Endothelial cell (in vitro differentiated cells): Measurements from ENCODE around the gene LAMTOR3. TPM values are rescaled to one million over a fixed set of nuclear protein-coding genes. Genes with fewer than 3 reads are reported as not detected.

ENCODE experiments used
- DNase-seq: peaks from one replicate; pipeline ENCODE4 v3.0.0; 2021; ENCODE audit warnings: low spot score
- H3K27ac Mint-ChIP-seq: one replicate; pipeline ENCODE4 v1.8.0; 2021; ENCODE audit warnings: mixed read lengths, inconsistent platforms; ENCODE audit not compliant: unreplicated experiment
- H3K27me3 Mint-ChIP-seq: one replicate; pipeline ENCODE4 v1.8.0; 2021; ENCODE audit warnings: mild to moderate bottlenecking, moderate library complexity, mixed read lengths, inconsistent platforms; ENCODE audit not compliant: unreplicated experiment
- H3K36me3 Mint-ChIP-seq: one replicate; pipeline ENCODE4 v1.8.0; 2021; ENCODE audit warnings: mild to moderate bottlenecking, low read depth, mixed read lengths, inconsistent platforms; ENCODE audit not compliant: unreplicated experiment
- H3K4me1 Mint-ChIP-seq: one replicate; pipeline ENCODE4 v1.8.0; 2021; ENCODE audit warnings: mild to moderate bottlenecking, mixed read lengths, inconsistent platforms; ENCODE audit not compliant: unreplicated experiment
- H3K4me3 Mint-ChIP-seq: one replicate; pipeline ENCODE4 v1.8.0; 2021; ENCODE audit warnings: mild to moderate bottlenecking, mixed read lengths, inconsistent platforms; ENCODE audit not compliant: unreplicated experiment
- H3K9me3 Mint-ChIP-seq: one replicate; pipeline ENCODE4 v1.8.0; 2021; ENCODE audit warnings: mixed read lengths, inconsistent platforms; ENCODE audit not compliant: unreplicated experiment
- CTCF ChIP-seq: fragments of 200-600 bp; sonication (generic); IDR thresholded peaks from one replicate; pipeline ENCODE4 v1.5.0; 2021; ENCODE audit warnings: antibody characterized with exemption; ENCODE audit not compliant: unreplicated experiment
- total RNA-seq: library from RNA; stranded (reverse); fragmentation: NEBNext Ultra II Directional; extraction: Animal tissue kit (Norgen Biotek cat#: 25700); gene quantifications from one replicate; pipeline ENCODE4 v1.2.1, GENCODE V29; 2021; ENCODE audit not compliant: unreplicated experiment

LAMTOR3 gene
- total RNA-seq, 1 donor from 2014 or later: 41.8 TPM

- no peaks in the 10 kb centered on the region for H3K27me3 Mint-ChIP-seq
- no peak for TF ChIP-seq CTCF
- DNase-seq: no peak
- no peak overlapping the region for H3K4me3 Mint-ChIP-seq
- H3K9me3 Mint-ChIP-seq: no peaks in the 10 kb centered on the region
- H3K27ac Mint-ChIP-seq: no peak overlapping the region
- peaks cover 41% of the 10 kb centered on the region for H3K36me3 Mint-ChIP-seq
- no peaks in the 10 kb centered on the region for H3K4me1 Mint-ChIP-seq
These were observed 24.4 kb upstream of the LAMTOR3 start for GRCh38 chr4:99918656-99919055.

- no peaks in the 10 kb centered on the region for H3K9me3 Mint-ChIP-seq
- no peak for TF ChIP-seq CTCF
- no peak for DNase-seq
- H3K27me3 Mint-ChIP-seq: no peaks in the 10 kb centered on the region
- H3K36me3 Mint-ChIP-seq: peaks cover 41% of the 10 kb centered on the region
- H3K4me1 Mint-ChIP-seq: no peaks in the 10 kb centered on the region
- no peak overlapping the region for H3K27ac Mint-ChIP-seq
- H3K4me3 Mint-ChIP-seq: peak overlapping the region; percentile 6
These were observed 23.3 kb upstream of the LAMTOR3 start for GRCh38 chr4:99917575-99917974.

GRCh38 chr4:99915449-99915848 is 21.2 kb upstream of the LAMTOR3 start:
- Mint-ChIP-seq H3K27ac (peak overlapping the region; percentile 46), H3K4me3 (peak overlapping the region; percentile 51), H3K4me1 (no peaks in the 10 kb centered on the region), H3K27me3 (no peaks in the 10 kb centered on the region), H3K9me3 (no peaks in the 10 kb centered on the region), H3K36me3 (peaks cover 37% of the 10 kb centered on the region)
- DNase-seq: no peak
- no peak for TF ChIP-seq CTCF

- Mint-ChIP-seq H3K27me3 (peaks cover 11% of the 10 kb centered on the region), H3K4me1 (peaks cover 10% of the 10 kb centered on the region), H3K27ac (peak overlapping the region; percentile 85), H3K4me3 (no peak overlapping the region), H3K36me3 (peaks cover 5% of the 10 kb centered on the region), H3K9me3 (no peaks in the 10 kb centered on the region)
- DNase-seq: no peak
- TF ChIP-seq CTCF: no peak
These were observed 771 bp upstream of the LAMTOR3 start for GRCh38 chr4:99894998-99895397.

GRCh38 chr4:99893839-99894160 is 427 bp downstream of the LAMTOR3 start:
- DNase-seq: no peak
- H3K4me3 Mint-ChIP-seq: peak overlapping the region; percentile 97
- H3K9me3 Mint-ChIP-seq: no peaks in the 10 kb centered on the region
- TF ChIP-seq CTCF: no peak
- peaks cover 5% of the 10 kb centered on the region for H3K36me3 Mint-ChIP-seq
- H3K27ac Mint-ChIP-seq: peak overlapping the region; percentile 96
- peaks cover 11% of the 10 kb centered on the region for H3K27me3 Mint-ChIP-seq
- peaks cover 10% of the 10 kb centered on the region for H3K4me1 Mint-ChIP-seq
